Dedifferentiated amniotic fluid mesenchymal stem cell (primary cell): ENCODE data around the gene LCOR.
"Not testable (repeated sequence)": the region's sequence is repeated elsewhere in the genome, so short reads cannot be mapped to it uniquely, and the experiment has no call there.

Source experiments
- DNase-seq: peaks from one replicate; pipeline ENCODE4 v3.0.0-alpha.2; 2016; ENCODE audit errors: extremely low spot score

Gene LCOR

DNA sequence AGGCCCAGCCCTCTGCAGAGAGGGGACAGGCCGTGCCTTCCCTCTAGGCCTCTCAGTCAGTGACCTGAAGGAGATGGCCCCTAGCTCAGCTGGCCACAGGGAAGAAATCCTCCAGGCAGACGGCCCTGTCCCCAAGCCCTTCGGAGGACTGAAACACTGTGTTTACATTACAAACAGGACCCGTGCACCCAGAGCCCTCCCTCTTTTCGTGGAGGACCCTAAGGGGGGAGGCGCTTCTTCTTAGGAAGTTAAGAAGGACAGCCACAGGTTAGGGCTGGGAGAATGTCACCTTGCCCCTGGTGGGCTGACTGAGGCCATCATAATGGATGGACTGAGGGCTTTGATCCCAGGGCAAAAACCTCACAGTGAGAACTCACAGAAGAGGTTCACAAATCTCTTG is 198.8 kb downstream of the LCOR start:
- no peak for DNase-seq

DNA sequence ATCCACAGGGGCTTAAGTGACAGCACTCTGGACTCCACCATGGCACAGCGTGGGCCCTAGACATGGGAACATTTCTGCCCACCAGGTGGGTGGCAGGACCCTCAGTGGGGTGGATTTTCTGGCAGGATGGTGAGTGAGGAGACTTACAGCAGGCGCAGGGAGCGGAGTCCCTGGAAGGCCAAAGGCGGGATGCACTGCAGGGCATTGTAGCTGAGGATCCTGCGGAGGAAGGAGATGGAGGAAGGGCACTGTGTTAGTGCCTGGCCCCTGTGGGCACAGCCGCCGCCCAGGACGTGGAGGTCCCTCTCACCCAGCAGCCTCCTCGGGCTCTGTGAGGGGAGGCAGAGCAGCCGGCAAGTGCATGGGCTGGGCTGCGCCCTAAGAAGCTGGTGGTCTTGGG is 199.4 kb downstream of the LCOR start:
- no peak for DNase-seq

DNA sequence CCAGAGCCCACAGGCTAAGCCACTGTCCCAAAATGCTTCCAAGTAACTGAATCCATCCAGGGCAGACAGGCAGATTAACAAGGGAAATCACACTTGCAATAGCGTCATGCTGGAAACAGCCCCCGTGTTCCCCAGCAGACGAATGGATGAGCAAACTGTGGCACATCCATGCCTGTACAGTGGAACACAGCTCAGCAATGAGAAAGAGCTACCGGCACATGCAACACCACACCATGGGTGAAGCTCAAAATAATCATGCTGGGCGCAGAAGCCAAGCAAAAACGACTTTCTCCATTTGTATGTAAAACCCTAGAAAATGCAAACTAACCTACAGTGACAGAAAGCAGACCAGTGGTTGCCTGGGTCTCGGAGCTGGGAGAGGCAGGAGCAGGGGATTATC is 200.5 kb downstream of the LCOR start:
- no peak for DNase-seq

DNA sequence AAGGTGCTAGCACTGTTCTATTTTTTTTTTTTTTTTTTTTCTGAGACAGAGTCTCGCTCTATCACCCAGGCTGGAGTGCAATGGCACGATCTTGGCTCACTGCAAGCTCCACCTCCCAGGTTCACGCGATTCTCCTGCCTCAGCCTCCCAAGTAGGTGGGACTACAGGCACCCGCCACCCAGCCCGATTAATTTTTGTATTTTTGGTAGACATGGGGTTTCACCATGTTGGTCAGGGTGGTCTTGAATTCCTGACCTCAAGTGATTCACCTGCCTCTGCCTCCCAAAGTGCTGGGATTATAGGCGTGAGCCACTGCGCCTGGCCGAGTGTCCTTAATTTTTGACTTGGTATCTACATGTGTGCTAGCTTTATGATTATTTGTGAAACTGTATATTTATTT is 201.7 kb downstream of the LCOR start:
- DNase-seq: not testable (repeated sequence)

DNA sequence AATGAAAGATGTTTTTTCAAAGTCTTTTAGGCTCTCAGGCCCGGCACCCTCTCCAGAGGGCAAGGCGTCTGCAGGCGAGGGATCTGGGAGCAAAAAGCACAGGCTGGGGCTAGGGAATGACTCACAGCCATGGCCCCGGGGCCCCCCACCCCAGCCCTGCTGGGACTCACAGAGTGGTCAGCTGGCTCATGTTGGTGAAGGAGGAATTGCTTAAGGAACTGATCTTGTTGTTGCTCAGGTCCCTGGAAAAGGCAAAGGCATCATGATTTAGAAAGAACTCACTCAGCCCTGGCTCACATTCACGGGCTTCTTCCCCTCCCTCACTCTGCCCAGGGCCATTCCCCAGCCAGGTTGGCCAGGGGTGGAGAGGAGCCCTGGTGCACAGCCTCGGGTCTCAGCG is 202.2 kb downstream of the LCOR start:
- DNase-seq: no peak

DNA sequence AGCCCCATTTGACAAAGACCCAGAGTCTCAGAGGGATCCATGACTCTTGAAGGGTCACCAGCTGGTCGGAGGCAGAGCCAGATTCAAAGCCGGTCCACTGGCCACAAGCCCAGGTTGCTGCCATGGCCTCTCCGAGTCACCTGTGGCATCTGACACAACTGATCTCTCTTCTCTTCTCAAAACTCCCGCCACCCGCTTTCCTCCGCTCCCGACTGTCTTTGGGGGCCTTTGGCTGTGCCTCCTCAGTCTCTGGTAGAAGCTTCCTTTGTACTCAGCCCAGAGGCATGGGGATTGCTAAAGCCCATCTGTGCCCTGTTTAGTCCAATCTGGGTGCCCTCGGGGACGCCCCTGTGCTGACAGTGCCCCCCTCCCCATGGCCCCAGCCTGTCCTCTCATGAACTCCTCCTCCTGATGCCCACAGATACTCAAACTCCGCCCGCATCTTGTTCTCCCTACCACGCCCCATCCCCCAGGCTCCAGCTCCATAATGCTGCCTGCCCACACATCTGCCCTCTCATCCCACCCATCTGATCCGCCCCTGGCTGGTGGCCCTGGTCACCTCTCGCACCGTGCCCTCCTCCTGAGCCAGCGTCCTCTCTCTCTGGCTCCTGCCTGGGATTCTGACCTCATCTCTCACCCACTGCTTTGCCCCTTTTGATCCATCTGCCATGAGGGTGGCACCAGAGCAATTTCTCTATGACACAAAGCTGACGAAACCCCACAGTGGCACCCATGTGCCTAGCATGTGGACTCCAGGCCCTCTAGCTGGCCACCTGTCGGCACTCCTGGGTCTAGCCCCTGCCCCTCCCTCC is 203.1 kb downstream of the LCOR start:
- DNase-seq: no peak

DNA sequence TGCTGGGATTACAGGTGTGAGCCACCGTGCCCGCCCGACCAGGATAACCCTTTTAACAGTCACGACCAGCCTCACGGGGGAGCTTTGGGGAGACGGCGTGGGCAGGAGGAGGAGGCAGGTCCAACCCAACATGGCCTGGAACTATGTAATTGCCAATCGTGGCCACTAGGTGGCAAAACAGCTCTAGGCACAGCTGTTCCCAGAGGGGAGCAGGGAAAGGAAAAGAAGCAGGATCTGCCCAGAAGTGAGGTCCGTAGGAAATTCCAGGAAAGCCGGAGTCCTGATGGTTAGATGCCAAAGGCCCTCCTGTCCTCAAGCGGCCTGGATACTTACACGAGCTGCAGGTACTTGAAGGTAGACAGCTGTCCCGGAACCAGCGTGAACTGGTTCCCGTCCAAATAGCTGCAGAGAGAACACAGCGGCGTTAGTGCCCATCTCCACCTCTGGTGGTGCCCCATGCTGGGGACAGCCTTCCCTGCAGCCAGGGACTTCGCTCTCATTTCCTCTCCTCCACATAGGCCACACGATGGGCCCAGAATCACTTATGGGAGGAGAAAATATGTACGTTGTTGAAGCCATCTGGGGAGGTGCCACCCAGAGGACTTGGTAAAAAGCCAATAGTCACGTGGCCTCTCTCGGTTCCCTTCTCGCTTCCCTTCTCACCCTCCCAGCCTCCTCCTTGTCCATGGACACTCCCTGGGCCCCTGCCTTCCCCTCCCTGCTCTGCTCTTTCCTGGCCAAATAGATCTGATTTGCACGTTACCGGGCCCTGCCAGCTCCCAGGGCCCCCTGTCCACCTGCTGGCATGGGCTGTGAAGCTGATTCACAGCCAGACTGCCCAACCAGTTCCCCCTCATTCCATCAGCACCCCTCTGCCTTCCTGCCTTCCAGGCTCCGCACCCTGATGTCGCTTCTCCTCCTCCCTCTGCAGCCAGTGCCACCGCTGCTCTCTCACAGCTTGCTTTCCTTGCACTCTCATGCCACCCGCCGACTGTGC is 205.6 kb downstream of the LCOR start:
- DNase-seq: peak; percentile 67

DNA sequence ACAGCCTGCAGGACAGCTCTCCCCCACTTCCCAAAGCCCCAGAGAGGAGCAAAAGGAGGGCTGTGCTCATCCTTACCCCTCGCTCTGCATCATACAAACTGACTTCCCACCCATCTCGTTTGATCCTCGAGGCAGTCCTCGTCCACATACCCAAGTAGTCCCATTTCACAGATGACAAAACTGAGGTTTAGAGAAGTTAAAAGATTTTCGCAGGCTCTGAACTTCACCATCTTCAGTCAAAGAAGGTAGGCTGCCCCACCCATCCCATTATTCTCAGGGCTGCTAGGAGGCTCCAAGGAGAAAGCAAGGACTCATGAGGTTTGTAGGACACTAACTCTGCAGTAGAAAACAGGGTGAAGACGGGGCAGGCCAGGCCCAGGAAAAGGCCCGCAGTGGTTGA is 206.6 kb downstream of the LCOR start:
- no peak for DNase-seq

DNA sequence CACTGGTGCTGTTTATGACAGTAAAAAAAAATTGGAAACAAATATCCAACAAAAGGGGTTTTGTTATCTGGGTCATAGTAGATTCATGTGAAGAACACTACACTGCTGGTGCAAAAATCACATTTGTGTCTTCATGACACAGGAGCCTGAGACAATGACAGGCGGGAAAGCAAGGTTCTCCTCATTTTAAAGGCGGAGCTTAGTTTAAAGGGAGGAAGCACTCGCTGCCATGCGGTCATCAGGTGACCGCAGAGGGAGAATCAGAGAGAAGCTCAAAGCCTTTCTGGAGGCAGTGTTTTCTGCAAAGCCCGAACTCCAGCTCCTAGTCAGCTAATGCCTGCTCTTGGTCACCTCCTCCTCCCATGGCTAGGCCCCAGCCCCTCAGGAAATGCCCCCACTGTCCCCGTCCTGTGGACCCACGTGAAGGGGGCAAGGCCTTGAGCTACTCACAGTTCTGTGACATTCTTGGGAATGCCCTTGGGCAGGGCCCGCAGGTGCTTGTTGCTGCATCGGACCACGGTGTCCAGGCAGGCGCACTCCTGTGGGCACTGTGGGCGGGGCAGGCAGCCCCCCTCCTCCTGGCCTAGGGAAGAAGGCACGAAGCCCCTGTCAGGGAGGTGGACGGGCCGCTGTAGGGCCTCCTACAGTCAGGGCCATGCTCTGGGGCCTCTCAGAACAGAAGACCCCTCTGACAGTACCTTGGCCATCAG is 207.6 kb downstream of the LCOR start:
- DNase-seq: no peak

DNA sequence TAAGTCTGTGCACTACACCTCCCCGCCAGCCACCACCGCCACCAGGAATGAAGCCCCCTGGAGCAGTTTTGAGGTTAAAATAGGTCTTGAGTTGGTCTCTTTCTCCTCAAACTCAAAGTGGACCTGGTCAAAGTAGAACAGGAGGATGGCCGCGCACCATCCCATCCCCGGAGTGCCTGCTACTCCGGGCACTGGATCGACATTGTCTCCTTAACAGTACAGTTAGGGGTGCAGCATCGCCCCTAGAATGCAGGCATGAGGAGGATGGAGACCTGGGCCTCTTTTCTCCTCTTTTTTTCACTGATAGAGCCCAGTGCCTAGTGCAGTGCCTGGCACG is 208.1 kb downstream of the LCOR start:
- DNase-seq: no peak

DNA sequence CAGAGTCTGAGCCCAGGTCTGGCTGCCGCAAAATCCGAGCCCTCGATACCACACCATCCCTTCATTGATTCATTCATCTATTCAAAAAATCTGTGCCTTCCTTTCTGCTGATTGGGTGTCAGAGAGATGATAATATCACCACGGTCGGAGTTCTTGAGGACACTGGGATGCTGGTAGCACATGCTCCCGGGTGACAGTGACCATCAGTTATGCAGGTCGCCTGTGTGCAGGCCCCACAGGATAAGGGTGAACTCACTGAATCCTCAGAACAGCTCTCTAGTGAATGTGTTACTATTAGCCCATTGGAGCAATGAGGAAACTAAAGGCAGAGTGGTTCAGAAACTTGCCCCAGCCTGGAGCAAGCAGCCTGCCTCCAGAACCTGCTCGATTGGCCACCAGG is 208.6 kb downstream of the LCOR start:
- DNase-seq: no peak

DNA sequence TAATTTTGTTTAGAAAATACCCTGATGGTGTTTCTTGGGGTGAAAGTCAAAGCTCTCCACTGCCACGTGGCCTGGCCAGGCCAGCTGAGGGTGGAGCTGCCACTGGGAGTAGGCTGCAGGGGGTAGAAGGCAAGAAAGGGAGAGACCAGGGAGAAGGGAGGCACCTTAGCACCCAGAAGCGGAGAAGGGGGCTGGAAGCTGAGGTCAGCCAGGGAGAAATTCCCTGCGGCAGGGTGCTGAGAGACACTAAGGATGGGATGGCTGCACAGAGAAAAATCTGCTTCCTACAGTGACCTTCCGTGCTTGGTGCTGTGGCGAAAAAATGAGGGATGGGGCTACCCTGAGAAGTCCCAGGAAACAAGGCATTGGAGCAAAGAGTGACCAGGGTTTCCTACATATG is 210.0 kb downstream of the LCOR start:
- no peak for DNase-seq

DNA sequence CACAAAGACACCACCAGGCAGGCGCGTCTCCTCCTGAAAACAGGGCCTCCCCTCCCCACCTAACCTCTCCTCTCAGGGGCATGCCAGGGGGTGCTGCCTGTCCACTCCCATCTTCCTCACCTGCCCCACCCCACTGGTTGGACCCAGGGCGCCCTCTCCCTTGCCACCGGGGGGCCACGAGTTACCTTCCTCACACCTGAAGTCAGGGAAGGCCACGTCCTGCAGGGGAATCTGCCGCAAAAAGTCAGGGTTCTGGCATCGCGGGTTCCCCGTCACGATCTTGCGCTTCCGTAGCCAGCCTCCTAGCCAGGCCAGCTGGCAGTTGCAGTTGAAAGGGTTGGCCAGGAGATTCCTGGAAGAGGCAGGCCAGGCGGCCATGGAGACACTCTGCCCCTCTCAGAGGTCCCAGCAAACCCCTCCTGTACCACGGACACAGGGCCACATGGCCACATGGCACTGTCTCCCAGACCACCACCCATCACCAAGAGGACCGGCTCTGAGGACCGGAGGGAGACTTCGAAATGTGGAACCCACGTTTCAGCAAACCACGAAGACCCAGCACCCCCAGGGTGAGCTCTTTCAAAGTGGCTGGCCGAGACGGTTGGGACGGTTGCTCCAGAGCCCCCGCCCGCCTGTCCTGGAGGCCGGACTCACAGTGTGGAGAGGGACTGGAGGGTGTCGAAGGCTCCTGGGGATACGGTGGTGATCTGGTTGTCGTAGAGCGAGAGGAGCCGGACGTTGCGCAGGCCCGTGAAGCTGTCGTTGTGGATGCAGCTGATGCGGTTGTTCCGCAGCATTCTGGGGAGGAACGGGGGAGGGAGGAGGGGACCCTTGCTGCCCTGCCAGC is 210.8 kb downstream of the LCOR start:
- DNase-seq: no peak

DNA sequence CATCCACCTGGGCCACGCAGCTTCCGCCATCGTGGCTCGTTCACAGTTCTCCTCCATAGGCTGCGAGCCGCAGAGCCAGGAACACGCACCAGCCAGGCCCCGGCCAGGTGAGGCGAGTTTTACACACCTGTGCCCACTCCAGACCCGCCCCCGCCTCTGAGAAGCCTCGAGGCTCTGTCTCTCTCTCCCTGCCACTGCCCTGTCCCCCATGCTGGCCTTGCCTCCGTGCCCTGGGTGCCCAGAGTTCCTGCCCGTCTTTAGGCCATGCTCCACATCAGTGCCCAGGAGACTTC is 211.4 kb downstream of the LCOR start:
- DNase-seq: no peak
